DND-41 (cell line): ENCODE data around the gene MITD1.

Experiments used
- ATAC-seq: fragments of 200-7000 bp; cut with Tn5 transposase; 3 replicates; pipeline ENCODE4 v1.9.1; 2021; ENCODE audit warnings: low read depth; ENCODE audit not compliant: insufficient read depth
- DNase-seq: peaks from one replicate; pipeline ENCODE4 v3.0.0-alpha.2; 2020
- H2AFZ ChIP-seq: 2 replicates; pipeline ENCODE4 v1.6.0; 2012; ENCODE audit warnings: low read depth, low read length
- H3K27ac ChIP-seq: 2 replicates; pipeline ENCODE4 v1.5.1; 2012; ENCODE audit warnings: low read length, inconsistent platforms
- H3K27me3 ChIP-seq: fragments of 200-600 bp; sonication (generic); 2 replicates; pipeline ENCODE4 v1.6.0; 2012; ENCODE audit warnings: low read length, mild to moderate bottlenecking, inconsistent platforms; ENCODE audit not compliant: insufficient read depth, poor library complexity
- H3K36me3 ChIP-seq: 2 replicates; pipeline ENCODE4 v1.5.1; 2012; ENCODE audit warnings: low read length, inconsistent platforms; ENCODE audit not compliant: insufficient read depth
- H3K4me1 ChIP-seq: 2 replicates; pipeline ENCODE4 v1.5.1; 2012; ENCODE audit warnings: mild to moderate bottlenecking, low read length; ENCODE audit not compliant: insufficient read depth
- H3K4me2 ChIP-seq: 2 replicates; pipeline ENCODE4 v1.6.0; 2012; ENCODE audit warnings: mild to moderate bottlenecking, moderate library complexity, low read length, inconsistent platforms; ENCODE audit not compliant: insufficient read depth
- H3K4me3 ChIP-seq, 2 experiments: fragments of 200-600 bp in 1 of 2; shearing (Covaris generic) in 1 of 2; 2 replicates each; pipeline ENCODE4 v1.5.1; 2012 to 2016; ENCODE audit warnings: inconsistent platforms in 2 of 2, low read length in 2 of 2, mild to moderate bottlenecking in 2 of 2, low read depth in 1 of 2, moderate library complexity in 1 of 2
- H3K79me2 ChIP-seq: 2 replicates; pipeline ENCODE4 v1.6.0; 2012; ENCODE audit warnings: low read length, inconsistent platforms; ENCODE audit not compliant: insufficient read depth
- H3K9ac ChIP-seq: 2 replicates; pipeline ENCODE4 v1.6.0; 2012; ENCODE audit warnings: low read depth, mild to moderate bottlenecking, inconsistent platforms, low read length, moderate library complexity
- H3K9me3 ChIP-seq: 2 replicates; pipeline ENCODE4 v1.5.1; 2012; ENCODE audit warnings: low read length, moderate library complexity, mild to moderate bottlenecking, inconsistent platforms; ENCODE audit not compliant: insufficient read depth, severe bottlenecking
- H4K20me1 ChIP-seq: 2 replicates; pipeline ENCODE4 v1.6.0; 2012; ENCODE audit warnings: low read length; ENCODE audit not compliant: insufficient read depth
- EZH2 ChIP-seq: IDR thresholded peaks from 3 replicates; pipeline ENCODE4 v1.6.1; 2012; ENCODE audit warnings: borderline replicate concordance, low read depth, mild to moderate bottlenecking, moderate library complexity, low read length, inconsistent platforms; ENCODE audit not compliant: severe bottlenecking
- TF ChIP-seq, protein P1 (sequence below): IDR thresholded peaks from 2 replicates; pipeline ENCODE4 v1.5.1; 2012; ENCODE audit warnings: borderline replicate concordance, low read length, moderate library complexity, mild to moderate bottlenecking; ENCODE audit not compliant: poor library complexity, severe bottlenecking; ENCODE audit errors: extremely low read depth

Gene MITD1

DNA sequence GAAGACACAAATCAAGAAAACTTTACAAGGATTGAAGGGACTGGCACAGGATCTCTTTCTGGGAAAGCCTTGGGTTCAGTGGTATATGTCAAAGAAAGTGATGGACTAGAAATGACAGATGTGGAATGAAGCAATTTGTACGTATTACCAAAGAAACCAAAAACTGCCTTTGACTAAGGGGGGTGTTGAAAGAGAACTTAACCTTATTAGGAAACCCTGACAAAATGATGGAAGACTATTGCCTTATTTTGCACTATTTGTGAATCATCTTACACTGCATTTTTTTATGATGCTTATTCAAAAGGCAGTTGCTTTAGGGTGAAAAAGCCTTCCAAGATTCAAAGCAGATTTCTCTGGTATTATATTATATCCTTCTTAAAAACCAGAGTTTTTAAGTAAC, 30.2 kb downstream of the MITD1 start:
- no peak for ATAC-seq

DNA sequence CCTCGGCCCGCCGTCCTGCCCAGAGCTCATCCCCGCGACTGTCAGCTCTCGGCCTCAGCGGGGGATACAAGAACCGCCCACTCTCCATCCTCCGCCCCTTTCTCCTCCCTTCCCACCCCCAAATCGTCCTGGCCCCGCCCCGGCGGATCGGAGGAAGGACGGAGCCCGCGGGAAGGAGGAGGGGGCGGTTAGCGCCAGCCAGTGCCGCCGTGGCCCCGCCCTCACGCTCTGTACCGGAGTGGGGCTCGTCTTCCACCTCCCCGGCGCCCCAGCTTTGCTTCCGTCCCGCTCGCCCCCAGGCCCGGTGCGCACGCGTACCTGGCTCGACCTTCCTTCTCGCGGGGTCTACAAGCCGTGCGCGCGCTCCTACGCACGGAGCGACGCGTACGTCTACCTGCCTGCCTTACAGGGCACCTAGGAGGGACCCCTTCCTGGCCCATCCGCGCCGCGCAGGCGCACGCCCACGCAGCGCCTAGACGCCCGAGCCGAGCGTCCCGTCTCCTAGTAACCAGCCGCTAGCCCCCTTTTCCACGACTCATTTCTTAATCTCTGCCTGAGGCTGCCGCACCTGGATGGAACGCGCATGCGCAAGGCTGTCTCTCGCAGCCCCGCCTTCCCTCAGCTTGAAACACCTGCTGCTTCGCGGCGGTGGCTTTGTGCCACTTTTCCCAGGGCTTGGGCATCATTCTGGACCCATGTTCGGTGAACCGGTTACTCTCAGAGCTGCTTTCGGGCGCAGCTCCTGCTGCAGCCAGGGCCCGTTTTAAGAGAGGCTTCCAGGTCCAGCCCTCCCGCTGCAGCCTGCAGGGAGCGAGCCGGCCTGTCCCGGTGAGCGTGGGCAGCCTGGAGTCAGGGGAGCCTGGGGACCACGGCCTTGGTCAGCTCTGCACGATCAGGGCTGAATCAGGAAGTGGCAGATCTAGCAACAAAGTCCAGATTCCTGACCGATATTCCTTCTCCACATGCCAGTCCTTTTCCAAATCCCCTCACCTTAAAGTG, 39.4 kb downstream of the MITD1 start, which contains the start of gene C2orf15:
Gene C2orf15, plus strand, starts transcription at position 598 of the 999 bp plus-strand sequence. CDS start 8,852 bp downstream, outside the sequence.
- peak within 1 kb of the TSS; percentile 59 for H3K27ac ChIP-seq
- TF ChIP-seq EZH2, result no peak
- TF ChIP-seq, protein P1, sequence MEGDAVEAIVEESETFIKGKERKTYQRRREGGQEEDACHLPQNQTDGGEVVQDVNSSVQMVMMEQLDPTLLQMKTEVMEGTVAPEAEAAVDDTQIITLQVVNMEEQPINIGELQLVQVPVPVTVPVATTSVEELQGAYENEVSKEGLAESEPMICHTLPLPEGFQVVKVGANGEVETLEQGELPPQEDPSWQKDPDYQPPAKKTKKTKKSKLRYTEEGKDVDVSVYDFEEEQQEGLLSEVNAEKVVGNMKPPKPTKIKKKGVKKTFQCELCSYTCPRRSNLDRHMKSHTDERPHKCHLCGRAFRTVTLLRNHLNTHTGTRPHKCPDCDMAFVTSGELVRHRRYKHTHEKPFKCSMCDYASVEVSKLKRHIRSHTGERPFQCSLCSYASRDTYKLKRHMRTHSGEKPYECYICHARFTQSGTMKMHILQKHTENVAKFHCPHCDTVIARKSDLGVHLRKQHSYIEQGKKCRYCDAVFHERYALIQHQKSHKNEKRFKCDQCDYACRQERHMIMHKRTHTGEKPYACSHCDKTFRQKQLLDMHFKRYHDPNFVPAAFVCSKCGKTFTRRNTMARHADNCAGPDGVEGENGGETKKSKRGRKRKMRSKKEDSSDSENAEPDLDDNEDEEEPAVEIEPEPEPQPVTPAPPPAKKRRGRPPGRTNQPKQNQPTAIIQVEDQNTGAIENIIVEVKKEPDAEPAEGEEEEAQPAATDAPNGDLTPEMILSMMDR, result no peak
- ATAC-seq, result peak; percentile 90

More for the DNA sequence above, 30.2 kb downstream of the MITD1 start:
- Histone ChIP-seq H3K27me3 (no peaks in the 10 kb centered on the region), H3K4me1 (peaks cover 20% of the 10 kb centered on the region), H3K79me2 (peaks cover 11% of the 10 kb centered on the region), H3K4me2 (no peak overlapping the region), H2AFZ (no peak overlapping the region), H3K9me3 (no peaks in the 10 kb centered on the region), H3K27ac (no peak overlapping the region), H3K36me3 (no peaks in the 10 kb centered on the region), H4K20me1 (no peaks in the 10 kb centered on the region), H3K9ac (no peak overlapping the region), H3K4me3 (no peak overlapping the region)
- no peak for TF ChIP-seq EZH2
- TF ChIP-seq, protein P1, result no peak
- DNase-seq, result no peak

DNA sequence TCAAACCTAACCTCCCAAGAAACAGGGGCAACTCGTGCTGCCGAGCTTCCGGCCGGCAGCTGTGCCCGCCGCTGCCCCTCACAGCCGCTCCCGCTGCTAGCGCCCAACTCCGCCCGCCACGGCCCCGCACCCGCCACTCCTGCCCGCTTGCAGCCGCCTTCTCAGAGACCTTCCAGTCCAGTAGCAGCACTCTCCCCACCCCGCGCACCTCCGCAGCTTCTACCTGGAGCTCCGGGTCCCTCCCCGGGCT, 40.1 kb downstream of the MITD1 start:
- Histone ChIP-seq H3K4me3 (peak overlapping the region; percentile 62 to 89), H3K4me1 (peaks cover 25% of the 10 kb centered on the region), H3K79me2 (no peaks in the 10 kb centered on the region), H3K9me3 (no peaks in the 10 kb centered on the region), H3K27ac (no peak overlapping the region), H2AFZ (peak overlapping the region; percentile 98), H3K9ac (peak overlapping the region; percentile 64), H4K20me1 (no peaks in the 10 kb centered on the region), H3K27me3 (peaks cover 13% of the 10 kb centered on the region), H3K4me2 (peak overlapping the region; percentile 99), H3K36me3 (no peaks in the 10 kb centered on the region)
- no peak for TF ChIP-seq EZH2
- TF ChIP-seq, protein P1, result no peak
- ATAC-seq (peak; percentile 51), DNase-seq (no peak)

More for the DNA sequence above, 39.4 kb downstream of the MITD1 start, which contains the start of gene C2orf15:
- H3K36me3 ChIP-seq, result no peaks in the 10 kb centered on the region
- peak within 1 kb of the TSS; percentile 64 for H3K9ac ChIP-seq
- H3K4me2 ChIP-seq, result peak within 1 kb of the TSS; percentile 99
- no peaks in the 10 kb centered on the region for H4K20me1 ChIP-seq
- H3K27me3 ChIP-seq, result peaks cover 13% of the 10 kb centered on the region
- H3K4me3 ChIP-seq, result peak within 1 kb of the TSS; percentile 62 to 89
- DNase-seq, result peak; percentile 94
- H3K79me2 ChIP-seq, result no peaks in the 10 kb centered on the region
- no peaks in the 10 kb centered on the region for H3K9me3 ChIP-seq
- H2AFZ ChIP-seq, result peak within 1 kb of the TSS; percentile 98
- peaks cover 25% of the 10 kb centered on the region for H3K4me1 ChIP-seq
